ENCODE data around the gene STX4.

GRCh38 chr16:31010585-31011325, 22.6 kb upstream of the STX4 start, which contains the start of gene STX1B:
- TF ChIP-seq POLR2A (IDR thresholded peaks at IDR 0.05) (no peak), CTCF (IDR thresholded peaks at IDR 0.05) (no peak)

All from breast epithelium (tissue), 3 donors.